ENCODE results near the gene PNPLA6.

PNPLA6 gene

DNA sequence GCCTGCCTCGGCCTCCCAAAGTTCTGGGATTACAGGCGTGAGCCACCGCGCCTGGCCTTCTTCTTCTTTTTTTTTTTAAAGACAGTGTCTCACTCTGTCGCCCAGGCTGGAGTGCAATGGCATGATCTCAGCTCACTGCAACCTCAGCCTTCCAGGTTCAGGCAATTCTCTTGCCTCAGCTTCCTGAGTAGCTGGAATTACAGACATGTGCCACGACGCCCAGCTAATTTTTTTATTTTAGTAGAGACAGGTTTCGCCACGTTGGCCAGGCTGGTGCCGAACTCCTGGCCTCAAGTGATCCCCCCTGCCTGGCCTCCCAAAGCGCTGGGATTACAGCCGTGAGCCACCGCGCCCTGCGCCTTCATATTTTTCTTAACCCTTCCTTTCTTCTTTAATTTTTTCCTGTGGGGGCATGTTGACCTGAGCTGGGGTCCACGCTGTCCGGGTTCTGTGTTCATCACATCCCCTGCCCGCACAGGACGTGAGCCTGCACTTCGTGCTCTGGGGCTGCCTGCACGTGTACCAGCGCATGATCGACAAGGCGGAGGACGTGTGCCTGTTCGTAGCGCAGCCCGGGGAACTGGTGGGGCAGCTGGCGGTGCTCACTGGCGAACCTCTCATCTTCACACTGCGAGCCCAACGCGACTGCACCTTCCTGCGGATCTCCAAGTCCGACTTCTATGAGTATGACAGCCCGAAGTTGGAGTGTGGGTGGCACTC, 14.1 kb downstream of the PNPLA6 start:
- no peak for DNase-seq (ENCODE audit: insufficient read length, low spot score)
- TF ChIP-seq, protein P1, sequence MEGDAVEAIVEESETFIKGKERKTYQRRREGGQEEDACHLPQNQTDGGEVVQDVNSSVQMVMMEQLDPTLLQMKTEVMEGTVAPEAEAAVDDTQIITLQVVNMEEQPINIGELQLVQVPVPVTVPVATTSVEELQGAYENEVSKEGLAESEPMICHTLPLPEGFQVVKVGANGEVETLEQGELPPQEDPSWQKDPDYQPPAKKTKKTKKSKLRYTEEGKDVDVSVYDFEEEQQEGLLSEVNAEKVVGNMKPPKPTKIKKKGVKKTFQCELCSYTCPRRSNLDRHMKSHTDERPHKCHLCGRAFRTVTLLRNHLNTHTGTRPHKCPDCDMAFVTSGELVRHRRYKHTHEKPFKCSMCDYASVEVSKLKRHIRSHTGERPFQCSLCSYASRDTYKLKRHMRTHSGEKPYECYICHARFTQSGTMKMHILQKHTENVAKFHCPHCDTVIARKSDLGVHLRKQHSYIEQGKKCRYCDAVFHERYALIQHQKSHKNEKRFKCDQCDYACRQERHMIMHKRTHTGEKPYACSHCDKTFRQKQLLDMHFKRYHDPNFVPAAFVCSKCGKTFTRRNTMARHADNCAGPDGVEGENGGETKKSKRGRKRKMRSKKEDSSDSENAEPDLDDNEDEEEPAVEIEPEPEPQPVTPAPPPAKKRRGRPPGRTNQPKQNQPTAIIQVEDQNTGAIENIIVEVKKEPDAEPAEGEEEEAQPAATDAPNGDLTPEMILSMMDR (IDR thresholded peaks at IDR 0.05; ENCODE audit: insufficient read depth, missing control alignments), result no peak
- FAIRE-seq, result no peak

DNA sequence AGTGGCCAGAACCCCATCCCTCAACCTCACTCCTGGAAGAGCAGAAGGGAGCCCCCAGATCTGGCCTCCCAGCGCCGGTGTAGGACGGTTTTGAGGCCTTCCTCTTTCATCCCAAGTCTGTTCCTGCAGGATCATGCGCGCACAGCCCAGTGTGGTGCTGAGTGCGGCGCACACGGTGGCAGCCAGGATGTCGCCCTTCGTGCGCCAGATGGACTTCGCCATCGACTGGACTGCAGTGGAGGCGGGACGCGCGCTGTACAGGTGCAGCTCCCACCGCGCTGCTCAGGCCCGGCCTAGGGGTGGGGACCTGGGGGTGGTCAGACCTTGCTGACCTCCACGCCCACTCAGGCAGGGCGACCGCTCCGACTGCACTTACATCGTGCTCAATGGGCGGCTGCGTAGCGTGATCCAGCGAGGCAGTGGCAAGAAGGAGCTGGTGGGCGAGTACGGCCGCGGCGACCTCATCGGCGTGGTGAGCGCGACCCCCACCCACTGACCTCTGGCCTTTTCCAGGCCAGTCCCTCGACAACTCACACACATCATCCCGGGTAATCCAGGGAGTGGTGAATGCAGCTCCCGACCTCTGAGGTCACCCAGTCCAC, 14.8 kb downstream of the PNPLA6 start:
- DNase-seq (ENCODE audit: insufficient read length, low spot score), result no peak
- TF ChIP-seq, protein P1 (IDR thresholded peaks at IDR 0.05; ENCODE audit: insufficient read depth, missing control alignments), result no peak
- no peak for FAIRE-seq

DNA sequence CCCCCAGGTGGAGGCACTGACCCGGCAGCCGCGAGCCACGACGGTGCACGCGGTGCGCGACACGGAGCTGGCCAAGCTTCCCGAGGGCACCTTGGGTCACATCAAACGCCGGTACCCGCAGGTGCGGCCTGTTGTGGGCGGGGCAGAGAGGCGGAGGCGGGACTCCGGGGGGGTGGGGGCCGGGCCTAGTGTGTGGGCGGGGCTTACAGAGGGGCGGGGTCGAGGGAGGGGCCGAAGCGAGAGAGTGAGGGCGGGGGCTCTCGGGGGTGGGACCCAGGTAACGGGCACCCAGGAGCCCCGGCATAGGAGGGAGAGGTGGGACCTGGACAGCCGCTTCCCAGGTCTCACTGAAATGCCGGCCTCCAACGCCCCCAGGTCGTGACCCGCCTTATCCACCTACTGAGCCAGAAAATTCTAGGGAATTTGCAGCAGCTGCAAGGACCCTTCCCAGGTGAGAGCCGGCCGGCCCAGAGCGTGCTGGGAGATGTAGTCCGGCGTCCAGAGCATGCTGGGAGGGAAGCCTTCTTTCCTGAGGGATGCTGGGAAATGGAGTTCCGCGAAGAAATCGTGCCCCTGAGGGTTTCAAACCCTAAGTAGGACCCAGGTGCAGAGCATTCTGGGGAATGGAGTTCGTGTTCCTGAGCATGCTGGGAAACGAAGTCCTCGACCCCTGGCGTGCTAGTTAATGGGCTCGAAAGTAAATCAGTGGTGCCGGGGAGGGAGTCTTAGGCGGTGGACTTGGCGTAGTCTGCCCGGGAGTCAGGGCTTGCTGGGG, 15.7 kb downstream of the PNPLA6 start:
- TF ChIP-seq, protein P1 (IDR thresholded peaks at IDR 0.05; ENCODE audit: insufficient read depth, missing control alignments), result no peak
- FAIRE-seq, result no peak
- DNase-seq (ENCODE audit: insufficient read length, low spot score), result no peak

DNA sequence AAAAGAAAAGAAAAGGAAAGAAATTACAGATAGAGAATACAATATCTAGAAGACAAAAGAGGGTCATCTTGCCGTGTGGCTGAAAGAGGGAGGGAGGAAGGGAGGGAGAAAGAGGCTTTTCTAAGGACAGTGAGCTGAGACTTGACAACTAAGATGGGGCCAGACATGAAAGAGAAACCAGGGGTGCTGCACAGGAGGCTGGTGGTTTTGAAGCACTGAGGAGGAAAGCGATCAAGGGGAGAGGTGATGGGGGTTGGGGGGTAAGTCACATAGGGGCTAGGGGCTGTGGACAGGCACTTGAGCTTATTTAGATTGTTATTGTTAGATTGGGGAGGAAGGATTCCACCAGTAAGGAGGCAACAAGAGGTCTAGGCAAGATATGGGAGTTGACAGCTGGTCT, 17.3 kb downstream of the PNPLA6 start:
- DNase-seq (ENCODE audit: insufficient read length, low spot score) (no peak), FAIRE-seq (no peak)
- TF ChIP-seq, protein P1 (IDR thresholded peaks at IDR 0.05; ENCODE audit: insufficient read depth, missing control alignments), result no peak

DNA sequence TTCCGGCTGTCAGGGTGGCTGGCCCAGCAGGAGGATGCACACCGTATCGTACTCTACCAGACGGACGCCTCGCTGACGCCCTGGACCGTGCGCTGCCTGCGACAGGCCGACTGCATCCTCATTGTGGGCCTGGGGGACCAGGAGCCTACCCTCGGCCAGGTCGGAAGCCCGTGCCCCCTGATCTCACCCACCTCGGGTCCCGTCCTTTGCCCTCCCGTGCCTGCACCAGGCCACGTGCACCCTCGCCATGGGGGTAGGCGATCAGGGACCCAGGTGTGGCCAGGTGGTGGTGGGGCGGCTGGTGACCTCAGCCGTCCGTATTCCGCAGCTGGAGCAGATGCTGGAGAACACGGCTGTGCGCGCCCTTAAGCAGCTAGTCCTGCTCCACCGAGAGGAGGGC, 19.0 kb downstream of the PNPLA6 start:
- FAIRE-seq (no peak), DNase-seq (ENCODE audit: insufficient read length, low spot score) (no peak)
- TF ChIP-seq, protein P1 (IDR thresholded peaks at IDR 0.05; ENCODE audit: insufficient read depth, missing control alignments), result no peak

DNA sequence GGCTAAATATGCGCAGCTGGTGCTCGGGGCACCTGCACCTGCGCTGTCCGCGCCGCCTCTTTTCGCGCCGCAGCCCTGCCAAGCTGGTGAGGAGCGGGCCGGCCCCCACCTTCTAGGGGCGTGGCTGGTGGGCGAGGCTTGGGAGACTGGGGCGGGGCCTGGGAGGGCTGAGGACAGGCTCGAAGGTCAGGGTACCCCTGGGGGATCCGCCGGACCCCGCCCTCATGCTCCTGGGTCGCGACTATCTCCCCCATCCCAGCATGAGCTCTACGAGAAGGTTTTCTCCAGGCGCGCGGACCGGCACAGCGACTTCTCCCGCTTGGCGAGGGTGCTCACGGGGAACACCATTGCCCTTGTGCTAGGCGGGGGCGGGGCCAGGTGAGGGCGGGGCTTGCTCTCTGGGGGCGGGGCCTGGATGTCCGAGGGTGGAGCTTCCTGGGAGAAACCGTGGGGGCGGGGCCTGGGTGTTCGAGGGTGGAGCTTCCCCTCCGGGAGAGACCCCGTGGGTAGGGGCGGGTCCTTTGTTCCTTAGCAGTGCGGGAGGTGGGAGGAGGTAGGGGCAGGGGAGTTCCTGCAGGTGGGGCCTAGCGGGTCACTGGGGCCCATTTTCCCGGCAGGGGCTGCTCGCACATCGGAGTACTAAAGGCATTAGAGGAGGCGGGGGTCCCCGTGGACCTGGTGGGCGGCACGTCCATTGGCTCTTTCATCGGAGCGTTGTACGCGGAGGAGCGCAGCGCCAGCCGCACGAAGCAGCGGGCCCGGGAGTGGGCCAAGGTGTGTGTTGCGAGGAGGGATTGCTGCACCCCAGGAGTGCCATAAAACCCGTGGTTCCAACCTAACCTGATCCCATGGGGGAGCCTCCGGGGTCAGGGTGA, 19.7 kb downstream of the PNPLA6 start:
- DNase-seq (ENCODE audit: insufficient read length, low spot score), result no peak
- FAIRE-seq, result no peak
- TF ChIP-seq, protein P1 (IDR thresholded peaks at IDR 0.05; ENCODE audit: insufficient read depth, missing control alignments), result no peak
